Anterior cingulate cortex (tissue), 58 donors: ENCODE results near the gene ZSWIM5.
"Not testable (repeated sequence)": the region's sequence is repeated elsewhere in the genome, so short reads cannot be mapped to it uniquely, and the experiment has no call there.

Experiments used
- DNase-seq, 58 donors: peaks; one replicate each; lab custom pipeline; 2025; lab: John Stamatoyannopoulos, UW

Gene ZSWIM5

GRCh38 chr1:45205011-45205909 lies 1.1 kb downstream of the ZSWIM5 start:
- DNase-seq = peak in 44 of 58 donors; percentile 6 to 71 (median 36)

- no peak for DNase-seq
Measured at GRCh38 chr1:45200906-45201500, 5.4 kb downstream of the ZSWIM5 start.

- no peak for DNase-seq
Measured at GRCh38 chr1:45200435-45200834, 6.0 kb downstream of the ZSWIM5 start.

GRCh38 chr1:45198185-45198584 lies 8.2 kb downstream of the ZSWIM5 start:
- DNase-seq = no peak

- no peak for DNase-seq
Measured at GRCh38 chr1:45196863-45197262, 9.5 kb downstream of the ZSWIM5 start.

GRCh38 chr1:45191418-45191783 lies 15.0 kb downstream of the ZSWIM5 start:
- DNase-seq = no peak

GRCh38 chr1:45187725-45188124 lies 18.7 kb downstream of the ZSWIM5 start:
- no peak for DNase-seq

- not testable (repeated sequence) for DNase-seq
Measured at GRCh38 chr1:45179918-45180519, 26.4 kb downstream of the ZSWIM5 start.

GRCh38 chr1:45177452-45177851 lies 29.0 kb downstream of the ZSWIM5 start:
- DNase-seq = no peak

GRCh38 chr1:45172764-45173163 lies 33.6 kb downstream of the ZSWIM5 start:
- no peak for DNase-seq

- DNase-seq = no peak
Measured at GRCh38 chr1:45172005-45172404, 34.4 kb downstream of the ZSWIM5 start.

- no peak for DNase-seq
Measured at GRCh38 chr1:45171575-45171974, 34.8 kb downstream of the ZSWIM5 start.

GRCh38 chr1:45170151-45170742 lies 36.2 kb downstream of the ZSWIM5 start:
- DNase-seq = no peak

- not testable (repeated sequence) for DNase-seq
Measured at GRCh38 chr1:45167947-45168346, 38.5 kb downstream of the ZSWIM5 start.

GRCh38 chr1:45164307-45164706 lies 42.1 kb downstream of the ZSWIM5 start:
- DNase-seq = not testable (repeated sequence)

- not testable (repeated sequence) for DNase-seq
Measured at GRCh38 chr1:45163111-45163510, 43.3 kb downstream of the ZSWIM5 start.

- not testable (repeated sequence) for DNase-seq
Measured at GRCh38 chr1:45162041-45163035, 44.1 kb downstream of the ZSWIM5 start.

- DNase-seq = no peak
Measured at GRCh38 chr1:45155957-45156356, 50.4 kb downstream of the ZSWIM5 start.

GRCh38 chr1:45155423-45155822 lies 51.0 kb downstream of the ZSWIM5 start:
- no peak for DNase-seq

- DNase-seq = no peak
Measured at GRCh38 chr1:45152126-45152525, 54.3 kb downstream of the ZSWIM5 start.
